Measurements from ENCODE around the gene HMGN4. TPM values are rescaled to one million over a fixed set of nuclear protein-coding genes. Genes with fewer than 3 reads are reported as not detected.
A peak's percentile ranks its signal among the peaks of the same experiment; 100 is the strongest.

Gene HMGN4
- total and polyA plus RNA-seq, 9 of the 15 experiments (the other 6 are each of a cell fraction or from before 2014, with no cell fraction given), result 35.4 to 134 (median 94.1) TPM

DNA sequence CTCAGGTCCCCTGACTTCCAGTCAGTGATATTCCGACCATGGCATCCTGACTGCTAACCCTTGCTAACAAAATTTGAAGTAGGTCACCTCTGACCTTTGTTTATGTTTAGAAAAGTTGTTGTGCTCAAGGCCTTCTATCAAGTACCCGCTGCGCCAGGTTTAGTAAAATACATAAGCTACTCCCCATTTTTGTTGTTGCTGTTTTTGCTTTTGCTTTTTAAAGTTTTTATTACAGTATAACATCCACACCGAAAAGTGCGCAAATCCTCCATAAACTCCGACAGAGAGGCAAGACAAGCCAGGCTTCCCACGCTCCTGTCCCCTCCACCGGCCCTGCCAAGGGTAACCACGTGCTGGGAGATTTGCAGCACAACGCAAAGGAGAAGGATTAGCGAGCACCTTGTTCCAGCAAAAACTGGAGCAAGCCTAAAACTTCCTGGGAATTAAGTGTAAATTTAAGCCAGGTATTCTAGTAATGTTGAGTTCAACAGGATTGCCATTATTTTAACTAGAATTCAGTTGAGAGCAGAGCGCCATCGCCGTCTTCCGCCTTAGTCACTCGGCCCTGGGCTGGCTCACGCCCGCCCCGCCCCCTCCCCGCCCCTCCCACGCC is 17.8 kb upstream of the HMGN4 start (continued):
- TF ChIP-seq ZSCAN32 (CRISPR knock-in tag; IDR thresholded peaks at IDR 0.05), result 0 out of 2 replicates have a peak, but pooled peaks have one; percentile 26
- TF ChIP-seq ZNF551 (CRISPR knock-in tag; IDR thresholded peaks at IDR 0.05), result no peak
- TF ChIP-seq ZNF780A (CRISPR knock-in tag; IDR thresholded peaks at IDR 0.05), result no peak
- peak; percentile 82 for TF ChIP-seq MEF2D (tag; conservative IDR thresholded peaks at IDR 0.05; ENCODE audit: low read depth)
- peak; percentile 84 for TF ChIP-seq THRB (CRISPR knock-in tag; conservative IDR thresholded peaks at IDR 0.05)
- peak; percentile 45 for TF ChIP-seq TFE3 (CRISPR knock-in tag; IDR thresholded peaks at IDR 0.05)
- TF ChIP-seq MIER1 (IDR thresholded peaks at IDR 0.05; ENCODE audit: low read depth), result peak; percentile 42; the same call in 1 of the 2 replicates
- TF ChIP-seq MAFK (IDR thresholded peaks at IDR 0.05; ENCODE audit: low read length), result no peak
- TF ChIP-seq ZNF408 (CRISPR knock-in tag; IDR thresholded peaks at IDR 0.05; ENCODE audit: low read depth), result no peak
- TF ChIP-seq POLR3A (IDR thresholded peaks at IDR 0.05; ENCODE audit: borderline replicate concordance, extremely low read depth, insufficient read depth, insufficient read length), result no peak
- TF ChIP-seq FUS (optimal IDR thresholded peaks at IDR 0.05; ENCODE audit: low read depth, low read length), result no peak
- TF ChIP-seq ZBTB1 (CRISPR knock-in tag; IDR thresholded peaks at IDR 0.05; ENCODE audit: borderline replicate concordance, low read depth), result no peak
- TF ChIP-seq SUPT5H (IDR thresholded peaks at IDR 0.05), result peak; percentile 67
- TF ChIP-seq, protein P1, sequence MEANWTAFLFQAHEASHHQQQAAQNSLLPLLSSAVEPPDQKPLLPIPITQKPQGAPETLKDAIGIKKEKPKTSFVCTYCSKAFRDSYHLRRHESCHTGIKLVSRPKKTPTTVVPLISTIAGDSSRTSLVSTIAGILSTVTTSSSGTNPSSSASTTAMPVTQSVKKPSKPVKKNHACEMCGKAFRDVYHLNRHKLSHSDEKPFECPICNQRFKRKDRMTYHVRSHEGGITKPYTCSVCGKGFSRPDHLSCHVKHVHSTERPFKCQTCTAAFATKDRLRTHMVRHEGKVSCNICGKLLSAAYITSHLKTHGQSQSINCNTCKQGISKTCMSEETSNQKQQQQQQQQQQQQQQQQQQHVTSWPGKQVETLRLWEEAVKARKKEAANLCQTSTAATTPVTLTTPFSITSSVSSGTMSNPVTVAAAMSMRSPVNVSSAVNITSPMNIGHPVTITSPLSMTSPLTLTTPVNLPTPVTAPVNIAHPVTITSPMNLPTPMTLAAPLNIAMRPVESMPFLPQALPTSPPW (CRISPR knock-in tag; IDR thresholded peaks at IDR 0.05), result no peak
- TF ChIP-seq, protein P2, sequence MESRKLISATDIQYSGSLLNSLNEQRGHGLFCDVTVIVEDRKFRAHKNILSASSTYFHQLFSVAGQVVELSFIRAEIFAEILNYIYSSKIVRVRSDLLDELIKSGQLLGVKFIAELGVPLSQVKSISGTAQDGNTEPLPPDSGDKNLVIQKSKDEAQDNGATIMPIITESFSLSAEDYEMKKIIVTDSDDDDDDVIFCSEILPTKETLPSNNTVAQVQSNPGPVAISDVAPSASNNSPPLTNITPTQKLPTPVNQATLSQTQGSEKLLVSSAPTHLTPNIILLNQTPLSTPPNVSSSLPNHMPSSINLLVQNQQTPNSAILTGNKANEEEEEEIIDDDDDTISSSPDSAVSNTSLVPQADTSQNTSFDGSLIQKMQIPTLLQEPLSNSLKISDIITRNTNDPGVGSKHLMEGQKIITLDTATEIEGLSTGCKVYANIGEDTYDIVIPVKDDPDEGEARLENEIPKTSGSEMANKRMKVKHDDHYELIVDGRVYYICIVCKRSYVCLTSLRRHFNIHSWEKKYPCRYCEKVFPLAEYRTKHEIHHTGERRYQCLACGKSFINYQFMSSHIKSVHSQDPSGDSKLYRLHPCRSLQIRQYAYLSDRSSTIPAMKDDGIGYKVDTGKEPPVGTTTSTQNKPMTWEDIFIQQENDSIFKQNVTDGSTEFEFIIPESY (CRISPR knock-in tag; IDR thresholded peaks at IDR 0.05), result peak; percentile 85
- no peak for TF ChIP-seq NCOA1 (IDR thresholded peaks at IDR 0.05; ENCODE audit: low read depth)
- TF ChIP-seq ZFX (CRISPR knock-in tag; IDR thresholded peaks at IDR 0.05), result peak; percentile 80
- TF ChIP-seq, protein P3, sequence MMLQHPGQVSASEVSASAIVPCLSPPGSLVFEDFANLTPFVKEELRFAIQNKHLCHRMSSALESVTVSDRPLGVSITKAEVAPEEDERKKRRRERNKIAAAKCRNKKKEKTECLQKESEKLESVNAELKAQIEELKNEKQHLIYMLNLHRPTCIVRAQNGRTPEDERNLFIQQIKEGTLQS (IDR thresholded peaks at IDR 0.05), result no peak
- TF ChIP-seq, protein P3 (CRISPR knock-in tag; conservative IDR thresholded peaks at IDR 0.05), result 0 out of 2 replicates have a peak, but pooled peaks have one; percentile 35
- no peak for TF ChIP-seq BRCA1 (IDR thresholded peaks at IDR 0.05)
- no peak for TF ChIP-seq BRCA1 (CRISPR knock-in tag; IDR thresholded peaks at IDR 0.05)
- TF ChIP-seq CSDE1 (IDR thresholded peaks at IDR 0.05), result no peak
- TF ChIP-seq L3MBTL2 (IDR thresholded peaks at IDR 0.05), result peak; percentile 99

Data from K562 (cell line).